Occipital lobe (tissue), 2 donors: Measurements from ENCODE around the gene AMOT. TPM values are rescaled to one million over a fixed set of nuclear protein-coding genes. Genes with fewer than 3 reads are reported as not detected.

Experiments used
- DNase-seq: peaks from one replicate; lab custom pipeline; 2025; lab: John Stamatoyannopoulos, UW
- total RNA-seq: library from RNA; depleted of rRNA; stranded (reverse); fragments of >200 nt; gene quantifications from one replicate; pipeline ENCODE4 v1.2.3, GENCODE V29; 2014

AMOT gene
- total RNA-seq, 1 donor from 2014 or later, result 10.8 TPM

DNA sequence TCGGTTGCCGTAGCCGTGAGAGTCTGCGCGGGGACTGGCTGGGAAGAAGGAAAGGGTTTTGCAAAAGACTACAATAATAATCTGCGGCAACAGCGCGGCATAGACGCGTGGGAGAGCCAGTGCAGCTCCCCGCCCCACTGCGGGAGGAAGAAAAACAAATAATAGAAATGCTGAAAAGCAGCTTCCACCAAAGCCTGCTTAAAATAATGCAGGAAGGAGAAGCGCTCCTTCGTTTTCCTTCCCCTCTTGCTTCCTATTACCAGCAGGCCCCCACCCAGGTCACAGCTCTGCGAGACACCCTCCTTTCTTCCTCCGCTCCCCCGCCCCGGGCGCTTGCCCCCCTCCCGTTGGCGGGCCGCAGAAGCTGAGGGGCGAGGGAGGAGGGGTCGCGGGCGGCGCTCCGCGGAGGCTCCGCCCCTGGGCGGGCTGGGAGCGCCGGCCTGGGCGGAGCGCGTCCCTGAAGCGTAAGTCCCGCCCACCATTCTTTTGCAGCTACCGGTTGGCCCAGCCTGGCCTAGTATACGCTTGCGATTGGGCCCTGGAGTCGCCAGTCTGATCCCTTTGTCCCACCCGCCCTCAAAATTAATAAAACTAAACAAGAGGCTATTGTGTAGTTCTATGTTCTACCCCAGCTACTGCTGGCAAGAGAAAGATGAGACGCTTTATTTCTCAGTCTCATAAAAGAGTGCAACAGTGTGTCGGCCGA lies 636 bp upstream of the AMOT start:
- DNase-seq, result peak; percentile 83

GRCh38 chrX:112839856-112840255 lies 775 bp downstream of the AMOT start:
- no peak for DNase-seq

DNA sequence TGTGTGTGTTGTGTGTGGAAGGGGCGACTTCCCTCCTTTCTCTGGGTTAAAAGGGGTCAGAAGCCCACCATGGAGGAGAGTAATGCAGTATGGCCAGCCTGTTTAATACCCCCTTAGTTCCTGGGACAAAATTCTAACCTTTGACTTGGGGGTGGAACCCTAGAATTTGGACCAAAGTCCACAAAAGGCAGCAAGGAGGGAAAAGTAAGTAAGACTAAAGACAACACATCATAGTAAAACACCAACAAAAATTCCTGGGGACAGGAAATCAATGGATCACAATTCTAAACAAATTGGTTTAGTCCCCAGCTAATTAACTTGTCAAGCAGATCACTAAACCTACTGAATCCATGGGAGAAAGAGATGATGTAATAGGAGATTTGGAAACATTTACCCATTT lies 3.1 kb downstream of the AMOT start:
- DNase-seq, result no peak

DNA sequence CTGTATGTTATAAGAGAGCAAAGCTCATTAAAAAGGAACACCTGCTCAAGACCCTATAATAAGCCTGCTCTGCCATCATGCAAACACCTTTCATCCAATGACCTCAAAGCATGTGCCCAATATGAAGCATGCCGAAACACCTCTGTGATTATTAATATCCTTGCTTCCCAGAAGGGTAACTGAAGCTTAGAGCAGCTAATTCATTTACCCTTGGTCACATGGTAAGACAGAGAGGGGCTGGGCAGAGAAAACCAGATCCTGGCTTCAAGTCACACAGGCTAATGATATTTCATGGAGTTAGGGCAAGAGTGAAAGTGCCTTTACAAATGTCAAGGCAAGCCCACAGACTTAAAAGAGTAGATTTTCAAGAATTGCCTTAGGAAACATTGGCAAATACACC lies 5.6 kb downstream of the AMOT start:
- no peak for DNase-seq

- DNase-seq, result no peak
Observed at GRCh38 chrX:112834031-112834845, 6.4 kb downstream of the AMOT start.

DNA sequence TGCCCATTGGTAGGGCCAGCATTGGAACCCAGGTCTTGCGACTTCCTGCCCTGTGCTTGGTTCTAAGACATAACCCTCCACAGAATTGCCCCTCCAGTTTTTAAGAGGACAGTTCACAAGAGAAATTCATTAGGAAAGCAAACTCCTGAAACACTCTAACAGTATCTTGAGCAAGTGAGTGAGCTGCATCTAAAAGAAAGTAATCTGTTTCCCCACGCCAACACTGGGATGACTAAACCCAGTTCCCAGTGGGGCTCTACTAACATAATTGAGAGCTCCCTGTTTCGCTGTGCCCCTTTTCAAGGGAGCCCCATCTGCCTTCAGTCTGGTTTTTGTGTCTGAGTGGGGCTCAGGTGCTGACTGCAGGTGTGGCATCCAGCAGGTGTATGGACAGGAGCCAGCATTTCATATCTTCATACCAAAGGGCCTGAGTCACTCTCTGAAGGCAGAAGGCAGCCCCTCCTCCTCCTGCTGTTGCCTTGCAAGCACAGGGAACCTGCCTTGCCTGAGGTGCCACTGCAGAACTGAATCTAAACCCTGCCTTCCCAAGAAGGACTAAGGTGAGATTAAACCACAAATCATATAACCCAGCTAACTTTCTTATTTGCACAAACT lies 8.0 kb downstream of the AMOT start:
- no peak for DNase-seq

- no peak for DNase-seq
Observed at GRCh38 chrX:112830540-112830939, 10.1 kb downstream of the AMOT start.

DNA sequence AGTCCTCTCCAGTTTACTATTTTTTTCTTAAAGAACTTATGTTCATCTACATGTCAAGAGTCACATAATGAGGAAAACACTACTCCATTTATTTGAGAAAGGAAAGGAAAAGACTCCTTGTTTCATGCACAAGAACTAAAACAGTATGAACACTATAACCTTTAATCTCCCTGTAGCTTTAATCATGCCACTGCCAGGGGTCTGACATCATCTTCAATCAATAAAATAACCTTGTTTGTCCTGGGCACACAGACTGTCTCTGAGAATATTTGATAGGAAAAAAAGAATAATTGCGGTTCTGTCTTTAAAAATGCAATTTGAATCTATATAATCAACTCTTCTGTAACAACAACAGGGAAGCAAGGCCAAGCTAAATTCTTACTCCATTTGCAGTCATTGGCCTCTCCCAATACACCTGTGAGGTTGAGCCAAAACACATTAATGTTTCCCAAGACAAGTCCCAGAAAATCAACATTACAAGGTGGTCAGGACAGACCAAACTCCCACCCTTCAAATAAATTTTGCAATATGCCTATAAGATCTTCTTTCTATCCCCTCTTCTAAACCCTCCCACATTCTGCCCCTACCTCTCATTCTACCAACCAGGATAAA lies 13.2 kb downstream of the AMOT start:
- no peak for DNase-seq

DNA sequence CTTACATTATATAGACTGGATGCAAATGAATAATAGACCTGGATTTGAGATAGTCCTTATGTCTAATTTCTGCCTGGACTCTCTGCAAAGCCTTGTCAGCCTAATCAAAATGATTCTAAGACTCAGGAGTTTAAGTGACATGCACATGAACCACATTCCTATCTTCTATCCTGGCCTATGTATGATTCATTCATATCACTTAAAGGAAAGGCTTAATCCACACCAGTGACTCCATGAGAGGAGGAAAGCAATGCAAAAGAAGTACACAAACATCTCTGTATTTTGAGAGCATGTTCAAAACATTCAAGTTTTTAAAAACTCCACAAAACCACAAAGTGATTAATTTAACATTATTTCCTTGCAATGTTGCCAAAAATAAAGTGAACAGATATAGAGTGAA lies 14.6 kb downstream of the AMOT start:
- no peak for DNase-seq

DNA sequence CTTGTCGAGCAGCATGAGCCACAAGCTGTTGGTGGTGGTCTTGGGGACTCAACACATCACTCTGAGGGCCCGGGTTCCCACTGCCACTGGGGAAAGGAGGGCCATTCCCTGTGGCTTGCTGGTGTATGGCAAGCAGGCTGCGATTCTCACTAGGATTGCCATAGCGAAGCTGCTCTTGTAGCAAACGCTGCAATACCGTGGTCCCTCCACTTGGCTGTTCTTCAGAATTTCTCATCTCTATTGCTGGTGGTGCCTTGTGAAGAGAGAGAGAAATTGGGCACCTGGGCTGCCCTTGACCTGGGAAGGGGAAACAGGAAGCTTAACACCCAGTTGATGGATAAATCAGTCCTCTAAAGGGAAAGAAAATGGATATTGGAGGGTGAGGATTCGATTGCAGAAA lies 17.7 kb downstream of the AMOT start:
- DNase-seq, result no peak

GRCh38 chrX:112820364-112821268 lies 20.0 kb downstream of the AMOT start:
- DNase-seq, result no peak

DNA sequence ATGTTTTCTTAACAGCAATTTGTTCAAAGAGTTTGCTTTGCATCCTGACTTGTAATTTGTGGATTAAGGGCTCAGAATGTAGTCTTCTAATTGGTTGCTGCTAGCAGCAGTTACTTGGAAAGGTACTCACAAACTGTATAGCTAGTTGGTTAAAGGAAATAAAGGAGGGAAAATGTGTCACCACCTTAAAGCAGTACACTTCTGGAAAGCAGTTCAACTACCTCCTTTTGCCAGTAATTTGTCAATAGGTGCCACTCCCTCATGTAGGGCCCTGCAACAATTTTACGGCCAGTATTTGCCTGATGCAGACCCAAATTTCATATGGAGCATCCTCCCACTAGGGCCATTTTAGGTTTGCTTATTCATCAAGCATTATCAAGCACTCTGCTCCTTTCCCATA lies 20.8 kb downstream of the AMOT start:
- DNase-seq, result no peak

DNA sequence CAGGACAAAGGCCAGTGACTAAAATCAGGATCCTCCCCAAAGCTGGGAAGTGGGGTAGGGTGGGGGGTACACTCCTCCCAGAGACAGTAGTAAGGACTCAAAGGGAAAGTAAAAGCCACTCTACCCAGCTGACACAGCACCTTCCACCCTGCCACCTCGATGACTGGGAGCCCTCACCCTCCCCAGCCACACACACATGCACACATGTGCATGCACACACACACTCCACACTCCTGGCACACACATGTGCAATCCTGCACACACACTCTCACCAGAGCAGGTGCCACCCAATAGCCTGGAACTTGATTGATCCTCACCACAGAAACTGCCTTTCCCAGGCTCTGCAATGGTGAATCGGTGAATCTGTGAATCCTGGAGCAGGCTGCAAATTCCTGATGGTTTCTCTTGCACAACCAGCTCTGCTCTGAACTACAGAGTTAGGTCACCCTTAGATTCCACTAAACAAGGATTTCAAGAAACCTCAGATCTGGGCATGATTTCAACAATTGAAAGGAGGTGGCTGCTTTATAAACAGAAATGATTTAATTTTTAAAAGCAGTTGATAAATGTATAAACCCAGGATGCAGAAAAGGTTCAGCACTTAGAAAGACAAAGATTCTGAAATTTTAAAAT lies 21.5 kb downstream of the AMOT start:
- DNase-seq, result no peak

- DNase-seq, result no peak
Observed at GRCh38 chrX:112818114-112819007, 22.3 kb downstream of the AMOT start.

GRCh38 chrX:112816908-112817307 lies 23.7 kb downstream of the AMOT start:
- no peak for DNase-seq

GRCh38 chrX:112814496-112814895 lies 26.1 kb downstream of the AMOT start:
- no peak for DNase-seq

GRCh38 chrX:112812741-112813140 lies 27.9 kb downstream of the AMOT start:
- DNase-seq, result no peak

GRCh38 chrX:112808651-112809195 lies 31.9 kb downstream of the AMOT start:
- DNase-seq, result no peak

DNA sequence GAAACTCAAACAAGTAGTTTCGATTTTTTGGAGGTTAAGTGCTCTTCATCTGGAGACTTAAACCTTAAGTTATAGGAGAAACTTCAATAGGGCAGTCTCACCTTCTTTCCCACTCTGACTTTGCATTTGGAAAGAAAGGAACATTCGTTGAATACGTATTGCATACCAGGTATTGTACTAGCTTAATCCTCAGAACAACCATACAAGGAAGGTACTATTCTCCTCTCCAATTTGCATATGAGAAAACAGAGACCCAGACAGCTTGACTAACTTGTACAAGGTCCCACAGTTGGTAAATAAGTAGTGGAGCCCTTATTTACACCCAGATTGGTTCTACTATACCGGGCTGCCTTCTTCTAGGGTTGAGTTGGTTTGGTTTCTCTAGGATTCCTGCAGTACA lies 32.6 kb downstream of the AMOT start:
- DNase-seq, result no peak
